DOHH2 (cell line): ENCODE results near the gene HECW1.

Source experiments
- EZH2phosphoT487 ChIP-seq: fragments of 200-600 bp; sonication (generic); IDR thresholded peaks from 2 replicates; pipeline ENCODE4 v1.6.1; 2017; ENCODE audit warnings: borderline replicate concordance, mild to moderate bottlenecking, antibody characterized with exemption, low read length, moderate library complexity, mixed read lengths
- TF ChIP-seq, protein P1 (sequence below): fragments of 200-600 bp; sonication (generic); IDR thresholded peaks from one replicate; pipeline ENCODE4 v1.5.1; 2014; ENCODE audit warnings: antibody characterized with exemption, mild to moderate bottlenecking, low read depth, low read length; ENCODE audit not compliant: poor library complexity, severe bottlenecking

DNA sequence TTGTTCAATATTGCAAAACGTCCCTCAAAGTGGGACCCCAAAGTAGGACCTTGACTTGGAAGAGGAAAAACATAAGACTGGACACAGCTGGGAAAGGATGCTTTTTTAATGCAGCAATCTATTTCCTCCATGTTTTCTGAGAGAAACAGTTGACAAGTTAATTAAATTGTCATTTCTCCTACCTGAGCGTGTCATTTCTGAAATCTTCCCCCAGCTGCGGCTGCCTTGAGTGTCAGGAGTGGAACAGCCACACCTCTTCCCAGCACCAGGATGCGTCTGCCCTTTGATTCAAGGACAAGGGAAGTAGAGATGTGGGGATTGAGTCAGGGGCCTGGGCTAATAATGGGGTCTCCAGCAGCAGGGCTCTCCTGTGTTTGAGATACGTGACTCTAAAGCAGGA, 171.3 kb downstream of the HECW1 start:
- TF ChIP-seq, protein P1, sequence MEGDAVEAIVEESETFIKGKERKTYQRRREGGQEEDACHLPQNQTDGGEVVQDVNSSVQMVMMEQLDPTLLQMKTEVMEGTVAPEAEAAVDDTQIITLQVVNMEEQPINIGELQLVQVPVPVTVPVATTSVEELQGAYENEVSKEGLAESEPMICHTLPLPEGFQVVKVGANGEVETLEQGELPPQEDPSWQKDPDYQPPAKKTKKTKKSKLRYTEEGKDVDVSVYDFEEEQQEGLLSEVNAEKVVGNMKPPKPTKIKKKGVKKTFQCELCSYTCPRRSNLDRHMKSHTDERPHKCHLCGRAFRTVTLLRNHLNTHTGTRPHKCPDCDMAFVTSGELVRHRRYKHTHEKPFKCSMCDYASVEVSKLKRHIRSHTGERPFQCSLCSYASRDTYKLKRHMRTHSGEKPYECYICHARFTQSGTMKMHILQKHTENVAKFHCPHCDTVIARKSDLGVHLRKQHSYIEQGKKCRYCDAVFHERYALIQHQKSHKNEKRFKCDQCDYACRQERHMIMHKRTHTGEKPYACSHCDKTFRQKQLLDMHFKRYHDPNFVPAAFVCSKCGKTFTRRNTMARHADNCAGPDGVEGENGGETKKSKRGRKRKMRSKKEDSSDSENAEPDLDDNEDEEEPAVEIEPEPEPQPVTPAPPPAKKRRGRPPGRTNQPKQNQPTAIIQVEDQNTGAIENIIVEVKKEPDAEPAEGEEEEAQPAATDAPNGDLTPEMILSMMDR: no peak
- TF ChIP-seq EZH2phosphoT487: no peak
